HG02588 (cell line): ENCODE data around the gene SULT1A3.
A peak's percentile ranks its signal among the peaks of the same experiment; 100 is the strongest.
"Not testable (repeated sequence)": the region's sequence is repeated elsewhere in the genome, so short reads cannot be mapped to it uniquely, and the experiment has no call there.

ENCODE experiments used
- ATAC-seq: cut with Tn5 transposase; IDR thresholded peaks from one replicate; pipeline ENCODE4 v1.9.1; 2021; ENCODE audit warnings: mild to moderate bottlenecking, moderate library complexity; ENCODE audit not compliant: unreplicated experiment

The SULT1A3 gene

DNA sequence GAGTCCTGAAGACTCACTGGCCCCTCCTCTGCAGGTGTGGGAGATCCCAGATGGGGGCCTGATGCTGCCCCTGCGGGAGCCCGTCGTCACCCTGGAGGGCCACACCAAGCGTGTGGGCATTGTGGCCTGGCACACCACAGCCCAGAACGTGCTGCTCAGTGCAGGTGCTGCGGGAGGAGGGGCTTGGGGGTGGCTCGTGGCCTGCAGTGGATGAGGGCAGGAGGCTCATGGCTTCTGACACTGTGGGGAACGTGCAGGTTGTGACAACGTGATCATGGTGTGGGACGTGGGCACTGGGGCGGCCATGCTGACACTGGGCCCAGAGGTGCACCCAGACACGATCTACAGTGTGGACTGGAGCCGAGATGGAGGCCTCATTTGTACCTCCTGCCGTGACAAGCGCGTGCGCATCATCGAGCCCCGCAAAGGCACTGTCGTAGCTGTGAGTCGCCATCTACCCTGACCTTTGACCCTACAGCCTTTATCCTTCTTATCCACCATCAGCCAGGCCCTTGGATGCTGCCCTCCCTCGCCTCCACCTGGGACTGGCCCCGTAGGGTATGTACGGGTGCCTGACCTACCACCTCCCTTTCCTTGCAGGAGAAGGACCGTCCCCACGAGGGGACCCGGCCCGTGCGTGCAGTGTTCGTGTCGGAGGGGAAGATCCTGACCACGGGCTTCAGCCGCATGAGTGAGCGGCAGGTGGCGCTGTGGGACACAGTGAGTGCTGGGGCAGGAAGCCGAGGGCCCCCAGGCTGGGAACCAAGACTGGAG, 12.1 kb upstream of the SULT1A3 start:
- ATAC-seq, result no peak

DNA sequence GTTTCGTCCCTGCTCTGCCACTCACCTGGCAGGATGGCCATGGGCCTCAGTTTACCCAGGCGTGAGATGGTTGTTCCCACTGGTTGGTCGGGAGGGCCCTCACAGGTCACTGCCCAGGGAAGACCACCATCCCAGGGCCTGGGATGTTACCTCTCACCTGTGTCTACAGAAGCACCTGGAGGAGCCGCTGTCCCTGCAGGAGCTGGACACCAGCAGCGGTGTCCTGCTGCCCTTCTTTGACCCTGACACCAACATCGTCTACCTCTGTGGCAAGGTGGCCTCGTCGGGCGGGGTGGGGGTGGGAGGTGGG, 11.5 kb upstream of the SULT1A3 start:
- ATAC-seq, result no peak

DNA sequence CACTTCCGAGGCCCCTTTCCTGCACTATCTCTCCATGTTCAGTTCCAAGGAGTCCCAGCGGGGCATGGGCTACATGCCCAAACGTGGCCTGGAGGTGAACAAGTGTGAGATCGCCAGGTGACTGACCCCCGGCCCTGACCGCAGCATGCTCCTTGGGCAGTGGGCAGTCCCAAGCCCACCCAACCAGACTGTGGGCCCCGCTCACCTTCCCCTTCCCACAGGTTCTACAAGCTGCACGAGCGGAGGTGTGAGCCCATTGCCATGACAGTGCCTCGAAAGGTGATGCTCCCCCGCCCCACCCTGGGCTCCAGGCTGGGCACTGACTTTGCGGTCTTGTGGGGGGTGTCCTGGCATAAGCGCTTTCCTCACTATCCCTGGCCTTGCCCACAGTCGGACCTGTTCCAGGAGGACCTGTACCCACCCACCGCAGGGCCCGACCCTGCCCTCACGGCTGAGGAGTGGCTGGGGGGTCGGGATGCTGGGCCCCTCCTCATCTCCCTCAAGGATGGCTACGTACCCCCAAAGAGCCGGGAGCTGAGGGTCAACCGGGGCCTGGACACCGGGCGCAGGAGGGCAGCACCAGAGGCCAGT, 11.0 kb upstream of the SULT1A3 start:
- no peak for ATAC-seq

DNA sequence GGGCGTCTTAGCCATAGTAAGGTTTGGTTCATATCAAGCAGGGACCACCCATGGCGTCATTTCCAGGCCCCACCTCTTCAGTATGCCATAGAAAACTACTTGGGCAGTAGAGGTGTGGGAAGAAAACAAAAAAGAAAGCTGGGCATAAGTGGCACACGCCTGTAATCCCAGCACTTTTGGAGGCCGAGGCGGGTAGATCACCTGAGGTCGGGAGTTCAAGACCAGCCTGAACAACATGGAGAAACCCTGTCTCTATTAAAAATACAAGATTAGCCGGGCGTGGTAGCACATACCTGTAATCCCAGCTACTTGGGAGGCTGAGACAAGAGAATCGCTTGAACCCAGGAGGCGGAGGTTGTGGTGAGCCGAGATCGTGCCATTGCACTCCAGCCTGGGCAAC, 7.9 kb upstream of the SULT1A3 start:
- not testable (repeated sequence) for ATAC-seq

DNA sequence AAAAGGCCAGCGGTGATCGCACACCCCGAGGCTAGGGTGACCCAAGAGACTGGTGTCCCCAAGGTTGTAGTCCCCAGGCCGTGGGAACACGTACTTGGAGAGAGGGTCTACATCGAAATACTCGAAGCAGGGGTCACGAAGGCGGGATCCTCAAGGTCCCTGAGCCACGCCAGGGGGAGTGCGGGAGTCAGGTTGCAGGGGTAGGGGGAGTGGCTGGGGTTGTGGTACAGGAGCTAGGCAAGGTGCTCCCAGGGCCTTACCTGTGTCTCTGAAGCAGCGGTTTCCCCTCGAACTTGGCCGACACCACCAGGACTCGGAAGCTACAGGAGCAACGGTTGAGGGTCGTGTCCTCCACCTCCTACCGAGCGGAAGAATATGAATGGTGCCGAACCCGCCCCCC, 6.0 kb upstream of the SULT1A3 start:
- peak; percentile 11 for ATAC-seq

DNA sequence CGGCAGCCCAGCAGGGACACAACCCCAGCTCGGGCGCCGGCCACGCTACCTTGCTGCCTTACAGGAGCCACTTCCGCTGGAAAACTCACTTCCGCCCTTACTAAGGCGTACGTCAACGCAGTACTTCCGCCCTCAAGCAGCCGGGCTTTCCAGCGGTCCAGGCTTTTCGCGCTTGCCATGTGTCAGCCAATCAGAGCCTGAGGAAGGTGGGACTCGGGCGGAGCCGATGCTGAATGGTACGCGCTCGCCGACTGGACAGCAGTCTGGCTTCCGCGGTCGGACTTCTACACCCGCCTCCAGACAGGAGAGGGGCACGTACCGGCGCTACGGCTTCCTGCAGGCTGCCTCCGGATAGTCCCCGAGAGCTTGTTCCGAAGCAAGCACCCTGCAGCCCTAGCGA, 5.4 kb upstream of the SULT1A3 start, which contains the start of the genes BOLA2B and SLX1A:
Gene BOLA2B, minus strand, starts transcription at position 52 of the 400 bp plus-strand sequence. CDS start 71 bp downstream, outside the sequence.
Gene SLX1A, plus strand, starts transcription at position 261 of the 400 bp plus-strand sequence. CDS start 210 bp downstream, outside the sequence.
- peak; percentile 83 for ATAC-seq

DNA sequence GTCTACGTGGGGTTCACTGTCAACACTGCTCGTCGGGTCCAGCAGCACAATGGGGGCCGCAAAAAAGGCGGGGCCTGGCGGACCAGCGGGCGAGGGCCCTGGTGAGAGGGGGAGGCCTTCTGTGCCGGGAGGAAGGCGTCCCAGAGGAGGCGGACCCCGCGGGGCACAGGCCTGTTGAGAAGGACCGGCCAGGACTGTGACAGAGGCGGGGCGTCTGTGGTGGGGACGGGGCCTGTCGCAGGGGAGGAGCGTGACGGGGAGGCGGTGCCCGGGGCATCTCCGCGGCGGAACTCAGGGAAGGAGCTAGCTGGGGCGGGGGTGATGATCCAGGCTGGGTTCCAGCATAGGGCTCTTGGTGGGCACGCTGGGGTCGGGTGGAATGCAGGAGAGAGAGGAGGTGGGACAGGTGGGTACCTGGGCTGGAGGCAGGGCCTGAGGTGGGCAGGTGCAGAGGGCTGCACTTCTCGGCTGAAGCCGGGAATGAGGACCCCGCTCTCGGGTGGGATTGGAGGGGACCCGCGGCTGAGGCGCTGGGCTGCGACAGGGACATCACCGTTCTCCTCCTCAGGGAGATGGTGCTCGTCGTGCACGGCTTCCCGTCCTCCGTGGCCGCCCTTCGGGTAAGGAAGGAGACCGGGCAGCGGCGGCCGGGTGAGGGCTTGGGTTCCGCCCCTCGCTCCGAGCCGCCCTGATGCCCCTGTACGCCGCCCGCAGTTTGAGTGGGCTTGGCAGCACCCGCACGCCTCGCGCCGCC, 4.7 kb upstream of the SULT1A3 start:
- ATAC-seq, result peak; percentile 46

DNA sequence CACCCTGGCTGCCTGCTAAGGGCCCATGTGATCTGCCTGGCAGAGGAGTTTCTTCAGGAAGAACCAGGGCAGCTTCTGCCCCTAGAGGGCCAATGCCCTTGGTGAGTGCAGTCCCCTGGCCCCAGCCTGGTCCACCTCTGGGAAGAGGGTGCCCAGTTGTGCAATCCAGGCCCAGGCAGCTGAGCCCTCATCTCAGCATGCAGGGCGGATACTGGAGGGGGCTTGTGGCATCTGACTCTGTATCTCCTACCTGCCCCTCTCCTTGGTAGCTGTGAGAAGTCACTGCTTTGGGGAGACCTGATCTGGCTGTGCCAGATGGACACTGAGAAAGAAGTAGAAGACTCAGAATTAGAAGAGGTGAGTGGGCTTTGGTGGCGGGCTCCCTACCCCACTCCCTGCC, 2.1 kb upstream of the SULT1A3 start:
- ATAC-seq, result not testable (repeated sequence)

DNA sequence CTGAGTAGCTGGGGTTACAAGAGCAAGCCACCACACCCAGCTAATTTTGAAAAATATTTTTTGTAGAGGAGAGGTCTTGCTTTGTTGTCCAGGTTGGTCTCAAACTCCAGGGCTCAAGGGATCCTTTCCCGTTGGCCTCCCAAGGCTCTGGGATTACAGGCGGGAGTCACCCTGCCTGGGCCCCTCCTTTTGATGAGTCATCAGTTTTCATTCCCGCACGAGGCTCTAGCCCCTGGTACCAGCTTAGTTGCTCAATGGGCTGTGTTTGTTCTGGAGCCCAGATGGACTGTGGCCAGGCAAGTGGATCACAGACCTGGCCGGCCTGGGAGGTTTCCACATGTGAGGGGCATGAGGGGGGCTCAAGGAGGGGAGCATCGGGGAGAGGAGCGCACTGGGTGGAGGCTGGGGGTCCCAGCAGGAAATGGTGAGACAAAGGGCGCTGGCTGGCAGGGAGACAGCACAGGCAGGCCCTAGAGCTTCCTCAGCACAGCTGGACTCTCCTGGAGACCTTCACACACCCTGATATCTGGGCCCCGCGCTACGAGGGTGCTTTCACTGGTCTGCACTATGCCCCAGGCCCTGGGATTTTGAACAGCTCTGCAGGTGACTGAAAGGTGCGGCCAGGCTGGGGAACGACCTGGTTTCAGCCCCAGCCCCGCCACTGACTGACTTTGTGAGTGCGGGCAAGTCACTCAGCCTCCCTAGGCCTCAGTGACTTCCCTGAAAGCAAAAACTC, 721 bp downstream of the SULT1A3 start:
- ATAC-seq, result not testable (repeated sequence)

DNA sequence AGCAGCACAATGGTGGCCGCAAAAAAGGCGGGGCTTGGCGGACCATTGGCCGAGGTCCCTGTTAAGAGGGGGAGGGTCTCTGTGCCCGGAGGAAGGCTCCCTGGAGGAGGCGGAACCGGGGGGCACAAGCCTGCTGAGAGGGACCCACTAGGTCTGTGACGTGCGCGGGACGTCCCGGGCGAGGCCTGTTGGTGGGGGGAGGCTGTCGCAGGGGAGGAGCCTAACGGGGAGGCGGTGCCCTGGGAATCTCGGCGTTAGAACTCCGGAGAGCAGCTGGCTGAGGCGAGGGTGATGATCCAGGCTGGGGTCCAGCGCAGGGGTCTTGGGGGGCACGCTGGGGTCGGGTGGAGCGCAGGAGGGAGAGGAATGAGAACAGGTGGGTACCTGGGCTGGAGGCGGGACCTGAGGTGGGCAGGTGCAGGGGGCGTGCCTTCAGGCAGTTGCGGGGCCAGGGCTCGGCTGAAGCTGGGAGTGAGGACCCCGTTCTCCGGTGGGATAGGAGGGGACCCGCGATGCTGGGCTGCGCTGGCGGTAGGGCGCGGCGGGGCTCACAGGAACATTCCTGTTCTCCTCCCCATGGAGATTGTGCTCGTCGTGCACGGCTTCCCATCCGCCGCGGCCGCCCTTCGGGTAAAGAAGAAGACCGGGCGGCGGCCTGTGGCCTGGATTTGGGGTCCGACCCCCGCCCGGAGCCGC, 6.6 kb downstream of the SULT1A3 start:
- ATAC-seq, result not testable (repeated sequence)

DNA sequence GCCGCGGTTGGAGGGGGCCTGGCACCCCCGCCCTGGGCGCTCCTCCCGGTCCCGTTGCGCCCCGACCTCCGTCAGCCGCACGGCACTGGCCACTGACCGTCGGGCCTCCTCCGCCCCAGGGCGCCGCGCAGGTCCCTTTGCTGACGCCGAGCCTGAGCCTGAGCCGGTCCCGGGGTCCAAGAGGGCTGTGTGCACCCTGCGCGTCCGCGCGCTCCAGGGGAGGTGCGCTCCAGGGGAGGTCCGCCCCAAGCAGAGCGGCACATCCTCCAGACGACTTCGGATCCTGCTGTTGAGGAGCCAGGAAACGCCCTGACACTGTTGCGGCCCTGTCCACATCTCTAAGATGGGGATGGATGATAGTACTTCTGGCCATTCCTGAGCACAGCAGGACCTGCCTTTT, 7.2 kb downstream of the SULT1A3 start:
- not testable (repeated sequence) for ATAC-seq

DNA sequence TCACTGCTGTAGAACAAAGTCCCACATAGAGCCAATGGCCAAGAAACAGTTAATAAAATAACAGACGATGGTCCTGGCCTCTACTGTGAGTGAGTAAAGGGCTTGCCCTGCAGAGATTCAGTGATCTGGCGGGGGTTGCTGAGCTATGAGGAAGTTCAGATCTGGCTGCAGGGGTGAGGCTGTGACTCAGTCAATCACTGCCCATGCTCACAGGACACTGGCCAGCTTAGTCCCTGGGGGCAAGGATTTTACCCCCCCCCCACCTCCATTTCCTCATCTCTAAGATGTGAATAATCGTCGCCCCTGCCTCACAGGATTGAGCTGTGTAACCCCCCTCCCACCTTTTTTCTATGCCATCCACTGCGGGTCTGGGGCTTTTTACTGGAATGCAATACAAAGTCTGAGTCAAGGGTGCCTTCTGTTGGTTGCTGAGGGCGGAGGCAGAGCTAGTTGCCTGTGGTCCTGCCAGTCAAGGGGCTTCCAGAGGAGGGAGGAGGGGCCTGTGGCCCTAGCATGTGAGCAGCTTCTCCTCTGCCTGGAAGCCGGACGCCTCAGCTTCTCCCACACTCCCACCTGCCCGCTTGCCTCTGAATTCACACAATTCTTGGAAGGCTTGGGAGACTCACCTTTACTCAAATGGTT, 8.1 kb downstream of the SULT1A3 start:
- ATAC-seq, result not testable (repeated sequence)

DNA sequence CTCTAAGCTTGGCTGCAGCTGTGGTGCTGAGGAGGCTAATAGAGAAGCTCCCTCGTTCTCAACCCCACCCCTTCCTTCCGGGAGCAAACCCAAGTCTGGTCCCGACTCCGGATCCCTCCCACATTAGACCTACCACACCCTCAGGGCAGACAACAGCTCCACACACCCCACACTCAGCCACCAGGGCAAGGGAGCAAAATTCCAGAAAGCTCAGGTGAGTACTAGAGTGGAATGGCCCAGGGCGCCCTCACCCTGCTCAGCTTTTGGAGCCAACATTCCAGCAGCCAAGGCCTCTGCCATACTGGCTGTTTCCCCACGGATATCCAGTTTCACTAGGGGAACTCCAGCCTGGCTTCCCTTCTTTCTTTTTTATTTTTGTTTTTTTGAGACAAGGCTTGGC, 10.0 kb downstream of the SULT1A3 start:
- not testable (repeated sequence) for ATAC-seq

DNA sequence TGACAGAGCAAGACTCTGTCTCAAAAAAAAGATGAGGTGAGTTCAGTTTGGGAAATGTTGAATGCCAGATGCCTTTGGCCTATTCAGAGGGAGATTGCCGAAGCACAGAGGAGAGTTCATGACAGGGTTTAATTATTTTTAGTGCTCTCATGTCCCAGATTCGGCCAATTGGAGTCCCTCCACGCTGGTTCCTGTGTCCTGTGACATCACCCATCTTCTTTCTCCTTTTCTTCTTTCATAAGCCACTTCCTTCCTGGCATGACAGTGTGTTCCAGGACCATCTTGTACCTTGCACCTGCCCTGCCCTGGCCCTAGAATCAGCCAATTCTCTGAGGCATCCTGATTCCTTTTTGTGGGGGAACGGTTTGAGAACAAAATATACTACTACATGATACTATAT, 12.4 kb downstream of the SULT1A3 start:
- ATAC-seq, result not testable (repeated sequence)

DNA sequence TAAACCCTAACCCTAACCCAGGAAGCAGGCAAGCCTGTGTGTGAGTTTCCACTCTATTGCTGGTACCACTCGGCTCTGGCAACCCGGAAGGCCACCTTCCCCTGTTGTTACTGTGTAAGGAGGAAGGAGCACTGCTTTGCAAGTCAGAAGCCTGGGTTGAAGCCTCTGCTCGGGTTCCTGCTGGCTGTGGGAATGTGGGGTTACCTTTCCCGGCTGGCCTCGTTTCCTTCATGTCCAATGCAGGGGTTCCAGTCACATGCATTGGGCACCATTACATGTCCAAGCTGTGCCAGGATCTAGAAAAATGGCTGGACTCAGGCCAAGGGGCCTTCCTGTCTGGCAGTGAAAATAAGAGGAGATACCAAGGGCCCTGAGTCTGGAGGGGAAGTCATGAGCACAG, 18.0 kb downstream of the SULT1A3 start:
- not testable (repeated sequence) for ATAC-seq

DNA sequence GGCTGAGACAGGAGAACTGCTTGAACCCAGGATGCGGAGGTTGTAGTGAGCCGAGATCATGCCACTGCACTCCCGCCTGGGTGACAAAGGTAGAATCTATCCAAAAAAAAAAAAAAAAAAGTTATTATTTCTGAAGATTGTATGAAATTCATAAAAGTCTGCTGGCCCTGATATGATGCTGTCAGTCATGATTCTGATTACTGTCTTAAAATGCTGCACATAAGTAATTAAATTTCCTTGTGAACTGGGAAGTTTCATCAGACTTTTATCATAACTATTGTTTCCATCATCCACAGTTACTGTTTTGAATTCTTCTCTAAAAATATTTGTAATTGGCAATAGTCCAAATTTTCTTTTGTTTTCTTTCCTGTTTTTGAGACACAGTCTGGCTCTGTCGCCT, 49.3 kb downstream of the SULT1A3 start, which contains the start of gene NPIPB13:
Gene NPIPB13, minus strand, starts transcription at position 101 of the 400 bp plus-strand sequence. CDS start 2,906 bp downstream, outside the sequence.
- not testable (repeated sequence) for ATAC-seq
